ENCODE measurements around the gene VPREB3.

The VPREB3 gene

GRCh38 chr22:23763954-23764353 is 9.7 kb upstream of the VPREB3 start:
- Mint-ChIP-seq H3K4me3 (peak overlapping the region; percentile 68), H3K4me1 (ENCODE audit: low read depth) (peaks cover 41% of the 10 kb centered on the region), H3K9me3 (no peaks in the 10 kb centered on the region), H3K27ac (peak overlapping the region; percentile 81), H3K27me3 (no peaks in the 10 kb centered on the region), H3K36me3 (ENCODE audit: low read depth) (peaks cover 33% of the 10 kb centered on the region)
- no peak for DNase-seq

DNA sequence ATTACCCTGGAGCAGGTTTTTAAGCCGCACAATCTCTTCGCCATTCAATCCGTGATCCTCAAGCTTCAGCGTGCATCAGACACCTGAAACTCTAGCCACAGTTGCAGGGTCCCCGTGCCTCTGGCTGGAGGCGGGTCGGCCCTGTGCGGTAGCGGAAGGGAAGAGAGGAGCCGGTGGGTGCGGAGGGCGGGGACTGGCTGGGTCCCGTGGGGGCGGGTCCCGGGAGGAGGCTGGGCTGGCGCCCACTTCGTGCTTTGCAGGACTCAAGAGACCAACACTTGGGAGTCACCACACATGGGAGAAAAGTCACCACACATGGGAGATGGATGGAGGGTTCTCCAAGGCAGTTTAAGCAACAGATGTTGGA is 9.3 kb upstream of the VPREB3 start:
- peak; percentile 78 for DNase-seq
- H3K27ac Mint-ChIP-seq: peak overlapping the region; percentile 81
- H3K4me3 Mint-ChIP-seq: peak overlapping the region; percentile 68
- peaks cover 41% of the 10 kb centered on the region for H3K4me1 Mint-ChIP-seq (ENCODE audit: low read depth)
- no peaks in the 10 kb centered on the region for H3K9me3 Mint-ChIP-seq
- no peaks in the 10 kb centered on the region for H3K27me3 Mint-ChIP-seq
- H3K36me3 Mint-ChIP-seq (ENCODE audit: low read depth): peaks cover 33% of the 10 kb centered on the region

- Mint-ChIP-seq H3K4me3 (peak within 1 kb of the TSS; percentile 68), H3K27me3 (no peaks in the 10 kb centered on the region), H3K4me1 (ENCODE audit: low read depth) (peaks cover 41% of the 10 kb centered on the region), H3K9me3 (no peaks in the 10 kb centered on the region), H3K27ac (peak within 1 kb of the TSS; percentile 81), H3K36me3 (ENCODE audit: low read depth) (peaks cover 33% of the 10 kb centered on the region)
- peak; percentile 51 for DNase-seq
Observed at GRCh38 chr22:23762842-23763578, 8.8 kb upstream of the VPREB3 start, which contains the start of gene C22orf15. Gene C22orf15 (plus strand): TSS chr22:23762990. CDS start chr22:23763307, 317 bp downstream.

GRCh38 chr22:23760056-23760455 is 5.8 kb upstream of the VPREB3 start:
- no peak for DNase-seq
- Mint-ChIP-seq H3K27ac (no peak overlapping the region), H3K36me3 (ENCODE audit: low read depth) (peaks cover 16% of the 10 kb centered on the region), H3K4me3 (no peak overlapping the region), H3K4me1 (ENCODE audit: low read depth) (peaks cover 27% of the 10 kb centered on the region), H3K9me3 (no peaks in the 10 kb centered on the region), H3K27me3 (no peaks in the 10 kb centered on the region)

- peaks cover 22% of the 10 kb centered on the region for H3K4me1 Mint-ChIP-seq (ENCODE audit: low read depth)
- no peak for DNase-seq
- H3K9me3 Mint-ChIP-seq: no peaks in the 10 kb centered on the region
- peaks cover 11% of the 10 kb centered on the region for H3K36me3 Mint-ChIP-seq (ENCODE audit: low read depth)
- H3K4me3 Mint-ChIP-seq: no peak overlapping the region
- no peak overlapping the region for H3K27ac Mint-ChIP-seq
- H3K27me3 Mint-ChIP-seq: no peaks in the 10 kb centered on the region
Observed at GRCh38 chr22:23759566-23759965, 5.3 kb upstream of the VPREB3 start.

DNA sequence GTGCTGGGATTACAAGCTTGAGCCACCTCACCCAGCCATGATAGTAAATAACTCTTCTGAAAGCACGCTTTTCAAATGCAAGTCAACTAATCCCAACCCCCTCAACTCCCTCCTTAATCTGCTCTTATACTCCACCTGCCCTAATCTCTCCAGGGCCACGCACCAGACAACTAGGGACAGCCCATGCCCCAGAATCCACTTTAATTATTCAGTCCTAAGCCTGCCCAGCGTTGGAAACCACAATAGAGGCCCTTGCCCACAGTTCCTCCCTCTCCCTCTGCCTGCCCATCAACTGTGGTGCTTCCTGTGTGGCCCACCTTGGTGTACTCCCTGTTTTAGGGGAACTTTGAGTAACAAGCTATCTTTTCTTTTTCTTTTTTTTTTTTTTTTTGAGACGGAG is 2.7 kb upstream of the VPREB3 start:
- H3K27me3 Mint-ChIP-seq: no peaks in the 10 kb centered on the region
- no peak overlapping the region for H3K4me3 Mint-ChIP-seq
- H3K36me3 Mint-ChIP-seq (ENCODE audit: low read depth): no peaks in the 10 kb centered on the region
- no peak for DNase-seq
- H3K9me3 Mint-ChIP-seq: no peaks in the 10 kb centered on the region
- peaks cover 4% of the 10 kb centered on the region for H3K4me1 Mint-ChIP-seq (ENCODE audit: low read depth)
- no peak overlapping the region for H3K27ac Mint-ChIP-seq

DNA sequence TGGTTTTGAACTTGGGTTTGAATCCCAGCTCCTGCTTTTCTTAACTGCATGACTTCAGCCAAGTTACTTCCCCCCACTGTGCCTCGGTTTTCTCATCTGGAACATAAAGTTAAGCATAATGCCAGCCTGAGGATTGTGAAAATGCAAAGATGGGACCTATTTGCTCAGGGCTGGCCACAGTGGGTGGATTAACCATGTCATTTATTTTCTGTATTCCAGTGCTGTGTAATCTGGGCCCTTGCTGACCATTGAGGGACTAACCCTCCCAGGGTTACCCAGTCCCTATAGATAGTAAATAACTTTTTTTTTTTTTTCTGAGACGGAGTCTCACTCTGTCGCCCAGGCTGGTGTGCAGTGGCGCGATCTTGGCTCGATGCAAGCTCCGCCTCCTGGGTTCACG is 1.5 kb upstream of the VPREB3 start:
- H3K27me3 Mint-ChIP-seq: no peaks in the 10 kb centered on the region
- no peak overlapping the region for H3K4me3 Mint-ChIP-seq
- no peaks in the 10 kb centered on the region for H3K36me3 Mint-ChIP-seq (ENCODE audit: low read depth)
- no peak overlapping the region for H3K27ac Mint-ChIP-seq
- peaks cover 8% of the 10 kb centered on the region for H3K4me1 Mint-ChIP-seq (ENCODE audit: low read depth)
- no peak for DNase-seq
- H3K9me3 Mint-ChIP-seq: no peaks in the 10 kb centered on the region

DNA sequence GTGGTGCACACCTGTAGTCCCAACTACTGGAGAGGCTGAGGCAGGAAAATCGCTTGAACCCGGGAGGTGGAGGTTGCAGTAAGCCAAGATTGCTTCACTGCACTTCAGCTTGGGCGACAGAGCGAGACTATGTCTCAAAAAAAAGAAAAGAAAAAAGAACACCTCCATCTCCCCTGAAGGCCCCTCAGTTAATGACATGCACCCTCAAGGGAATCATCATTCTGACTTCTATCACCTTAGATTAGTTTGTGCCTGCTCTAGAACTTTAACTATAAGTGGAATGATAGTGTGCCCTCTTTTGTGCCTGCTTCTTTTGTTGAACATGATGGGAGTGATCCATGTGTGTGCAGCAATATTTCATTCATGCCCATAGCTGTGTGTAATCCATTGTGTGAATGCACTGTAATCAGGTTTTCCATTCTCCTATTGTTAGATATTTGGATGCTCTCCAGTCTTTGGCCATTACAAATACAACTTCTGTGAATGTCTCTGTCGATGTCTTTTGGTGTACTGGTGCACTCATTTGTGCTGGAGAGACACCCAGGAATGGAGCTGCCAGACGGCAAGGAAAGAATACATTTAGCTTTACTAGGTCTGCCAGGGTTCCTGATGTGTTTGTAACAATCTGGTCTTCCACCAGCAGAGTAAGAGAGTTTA is 883 bp upstream of the VPREB3 start:
- DNase-seq: no peak
- H3K4me1 Mint-ChIP-seq (ENCODE audit: low read depth): peaks cover 14% of the 10 kb centered on the region
- H3K9me3 Mint-ChIP-seq: no peaks in the 10 kb centered on the region
- no peak overlapping the region for H3K4me3 Mint-ChIP-seq
- H3K27me3 Mint-ChIP-seq: no peaks in the 10 kb centered on the region
- H3K36me3 Mint-ChIP-seq (ENCODE audit: low read depth): peaks cover 4% of the 10 kb centered on the region
- H3K27ac Mint-ChIP-seq: no peak overlapping the region

DNA sequence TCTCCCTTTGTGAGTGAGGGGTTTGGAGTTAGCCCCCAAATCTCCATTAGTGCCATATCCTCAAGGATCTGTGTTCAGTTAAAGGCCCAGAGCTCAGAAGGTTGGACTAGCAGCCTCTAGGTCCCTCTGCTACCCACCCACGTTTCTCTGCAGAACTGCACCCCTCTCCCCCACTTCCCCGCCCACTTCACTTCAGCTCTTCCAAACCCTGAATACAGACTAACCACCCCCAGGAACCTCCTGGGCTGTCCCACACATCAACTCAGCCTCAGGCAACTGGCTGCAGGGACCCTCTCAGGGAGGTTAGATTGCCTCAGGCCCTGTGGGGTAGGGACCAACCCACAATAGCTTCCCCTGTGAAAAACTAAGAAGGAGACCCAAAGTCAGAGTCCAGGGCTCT is 840 bp downstream of the VPREB3 start:
- H3K36me3 Mint-ChIP-seq (ENCODE audit: low read depth): peaks cover 4% of the 10 kb centered on the region
- no peak for DNase-seq
- H3K4me3 Mint-ChIP-seq: no peak overlapping the region
- H3K4me1 Mint-ChIP-seq (ENCODE audit: low read depth): peaks cover 19% of the 10 kb centered on the region
- no peak overlapping the region for H3K27ac Mint-ChIP-seq
- H3K9me3 Mint-ChIP-seq: no peaks in the 10 kb centered on the region
- no peaks in the 10 kb centered on the region for H3K27me3 Mint-ChIP-seq

GRCh38 chr22:23752750-23753149 is 1.5 kb downstream of the VPREB3 start:
- Mint-ChIP-seq H3K36me3 (ENCODE audit: low read depth) (peaks cover 4% of the 10 kb centered on the region), H3K4me3 (no peak overlapping the region), H3K9me3 (no peaks in the 10 kb centered on the region), H3K27ac (no peak overlapping the region), H3K4me1 (ENCODE audit: low read depth) (peaks cover 19% of the 10 kb centered on the region), H3K27me3 (no peaks in the 10 kb centered on the region)
- DNase-seq: no peak

DNA sequence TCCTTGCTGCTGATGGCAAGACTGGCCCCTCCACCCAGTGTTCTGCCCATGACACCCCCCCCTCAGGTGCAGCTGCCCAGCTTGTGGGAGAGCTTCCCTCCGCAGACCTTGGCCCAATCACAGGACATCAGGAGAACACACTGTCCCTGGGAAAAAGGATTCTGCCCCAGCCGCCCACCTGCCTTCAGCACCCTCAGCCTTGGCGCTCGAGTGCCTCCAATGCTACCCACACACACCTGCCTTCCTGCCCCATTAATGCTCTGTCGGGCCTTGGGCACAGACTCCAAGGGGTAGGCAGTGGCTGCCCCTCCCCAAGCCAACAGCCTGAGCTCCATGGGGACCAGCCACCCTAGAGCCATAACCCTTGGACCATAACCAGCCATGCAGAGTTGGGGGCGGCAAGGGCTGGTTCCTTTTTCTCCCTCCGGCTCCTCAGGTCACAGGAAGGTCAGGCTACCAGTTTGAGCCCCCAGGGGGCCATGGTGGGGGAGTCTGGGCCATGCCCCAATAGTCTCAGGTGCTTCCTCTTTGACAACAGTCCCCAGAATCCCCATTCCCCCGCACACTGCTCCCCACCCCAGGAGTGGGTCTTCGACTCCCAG is 2.0 kb downstream of the VPREB3 start:
- DNase-seq: no peak
- H3K4me1 Mint-ChIP-seq (ENCODE audit: low read depth): peaks cover 19% of the 10 kb centered on the region
- H3K27me3 Mint-ChIP-seq: no peaks in the 10 kb centered on the region
- H3K9me3 Mint-ChIP-seq: no peaks in the 10 kb centered on the region
- H3K36me3 Mint-ChIP-seq (ENCODE audit: low read depth): peaks cover 4% of the 10 kb centered on the region
- peak overlapping the region; percentile 83 for H3K27ac Mint-ChIP-seq
- peak overlapping the region; percentile 80 for H3K4me3 Mint-ChIP-seq

DNA sequence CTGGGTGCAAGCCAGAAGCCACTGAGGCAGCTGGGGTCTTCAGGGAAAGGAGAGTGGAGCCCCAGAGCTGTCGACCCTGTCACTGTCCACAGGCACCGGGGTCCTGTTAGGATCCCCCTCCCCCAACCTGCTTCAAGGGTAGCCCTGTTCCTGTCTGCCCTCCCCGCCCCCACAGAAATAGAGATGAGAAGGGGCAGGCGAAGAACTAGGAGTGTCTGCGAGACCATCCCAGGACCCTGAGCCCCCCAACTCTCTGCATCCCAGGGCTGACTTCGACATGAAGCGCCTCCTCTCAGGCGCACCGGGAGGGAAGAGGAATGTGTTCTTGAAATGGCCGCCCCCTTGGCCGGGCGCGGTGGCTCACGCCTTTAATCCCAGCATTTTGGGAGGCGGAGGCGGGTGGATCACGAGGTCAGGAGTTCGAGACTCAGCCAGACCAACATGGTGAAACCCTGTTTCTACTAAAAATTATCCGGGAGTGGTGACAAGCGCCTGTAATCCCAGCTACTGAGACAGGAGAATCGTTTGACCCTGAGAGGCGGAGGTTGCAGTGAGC is 2.7 kb downstream of the VPREB3 start:
- no peak for DNase-seq
- Mint-ChIP-seq H3K9me3 (no peaks in the 10 kb centered on the region), H3K27me3 (no peaks in the 10 kb centered on the region), H3K27ac (peak overlapping the region; percentile 87), H3K4me1 (ENCODE audit: low read depth) (peaks cover 19% of the 10 kb centered on the region), H3K4me3 (peak overlapping the region; percentile 80), H3K36me3 (ENCODE audit: low read depth) (peaks cover 4% of the 10 kb centered on the region)

DNA sequence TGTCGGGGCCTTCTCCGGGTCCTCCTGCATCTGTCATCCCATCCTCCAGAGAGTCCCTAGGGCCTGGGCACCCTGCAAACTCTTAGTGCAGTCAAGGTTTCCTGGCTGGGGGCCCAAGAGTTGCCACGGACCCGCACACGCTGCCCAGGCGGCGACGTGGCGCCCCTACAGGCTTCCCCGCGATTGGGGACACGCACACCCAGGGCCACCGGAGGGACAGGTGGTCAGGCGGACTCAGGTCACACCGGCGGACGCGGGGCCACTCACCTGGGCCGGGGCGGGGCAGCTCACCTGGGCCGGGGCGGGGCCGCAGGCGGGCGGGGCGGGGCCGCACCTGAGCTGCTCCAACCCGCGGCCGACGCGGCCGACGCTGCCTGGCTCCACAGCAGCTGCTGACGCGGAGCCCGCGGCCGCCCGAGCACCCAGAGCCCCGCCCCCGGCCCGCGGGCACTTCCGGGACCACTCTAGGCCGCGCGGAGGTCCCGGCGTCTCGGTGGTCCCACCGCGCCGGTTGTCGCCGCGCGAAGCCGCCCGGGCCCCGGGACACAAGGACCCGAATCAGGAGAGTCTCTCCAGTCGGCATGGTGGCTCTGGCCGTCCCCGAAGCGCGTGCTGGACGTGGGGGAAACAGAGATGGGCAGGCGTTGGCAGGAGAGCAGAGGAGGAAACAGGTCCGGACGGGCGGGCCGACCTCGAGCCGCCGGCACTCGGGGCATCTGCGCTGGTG is 3.3 kb downstream of the VPREB3 start, which contains the start of gene ZNF70:
Gene ZNF70 (minus strand): TSS at position 399 of the 727 bp plus-strand sequence. CDS start 5,972 bp downstream, outside the sequence.
- peaks cover 19% of the 10 kb centered on the region for H3K4me1 Mint-ChIP-seq (ENCODE audit: low read depth)
- peak within 1 kb of the TSS; percentile 83 for H3K4me3 Mint-ChIP-seq
- peak; percentile 89 for DNase-seq
- no peaks in the 10 kb centered on the region for H3K27me3 Mint-ChIP-seq
- peaks cover 4% of the 10 kb centered on the region for H3K36me3 Mint-ChIP-seq (ENCODE audit: low read depth)
- no peaks in the 10 kb centered on the region for H3K9me3 Mint-ChIP-seq
- H3K27ac Mint-ChIP-seq: peak within 1 kb of the TSS; percentile 87

DNA sequence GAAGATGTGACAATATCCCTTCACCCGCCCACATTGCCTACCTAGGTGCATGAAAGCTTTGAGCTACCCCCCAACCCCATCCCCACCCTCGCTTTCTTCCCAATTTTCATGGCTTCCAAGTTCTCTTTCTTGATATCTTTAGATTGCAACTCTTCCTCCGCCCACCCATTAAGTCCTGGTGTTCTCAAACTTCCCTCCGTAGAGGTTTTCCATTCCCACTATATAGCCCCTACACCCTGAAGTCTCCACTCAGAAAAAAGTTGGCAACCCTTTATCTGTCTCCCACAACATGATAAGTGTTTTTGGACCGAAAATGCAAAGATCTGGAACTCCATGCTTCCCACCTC is 3.9 kb downstream of the VPREB3 start:
- H3K9me3 Mint-ChIP-seq: no peaks in the 10 kb centered on the region
- peaks cover 19% of the 10 kb centered on the region for H3K4me1 Mint-ChIP-seq (ENCODE audit: low read depth)
- peak overlapping the region; percentile 83 for H3K4me3 Mint-ChIP-seq
- DNase-seq: no peak
- H3K27me3 Mint-ChIP-seq: no peaks in the 10 kb centered on the region
- peak overlapping the region; percentile 71 for H3K27ac Mint-ChIP-seq
- peaks cover 6% of the 10 kb centered on the region for H3K36me3 Mint-ChIP-seq (ENCODE audit: low read depth)
